ENCODE data around the gene ACOT7. TPM values are rescaled to one million over a fixed set of nuclear protein-coding genes. Genes with fewer than 3 reads are reported as not detected.
"Not testable (repeated sequence)": the region's sequence is repeated elsewhere in the genome, so short reads cannot be mapped to it uniquely, and the experiment has no call there.

The ACOT7 gene
- total RNA-seq, 4 donors from 2014 or later: 15.0 to 38.7 (median 28.6) TPM

- H3K9me3 ChIP-seq: peaks cover 0 to 5% (median 0%) of the 10 kb centered on the region in 4 donors
- no peaks in the 10 kb centered on the region for H3K27me3 ChIP-seq
- H3K36me3 ChIP-seq: no peaks in the 10 kb centered on the region
- DNase-seq (ENCODE audit: extremely low spot score): no peak
- no peak overlapping the region for H3K27ac ChIP-seq (replicated peaks in 1 of 4)
- 83% methylated on average over 5 of the region's 12 CpGs for WGBS
- intact Hi-C loops (cut with DNase I): no loop called here
- TF ChIP-seq POLR2AphosphoS5 (IDR thresholded peaks at IDR 0.05) (no peak), POLR2A (IDR thresholded peaks at IDR 0.05; ENCODE audit: low read depth) (no peak), CTCF (IDR thresholded peaks at IDR 0.05) (no peak), EP300 (IDR thresholded peaks at IDR 0.05) (no peak)
- no peaks in the 10 kb centered on the region for H3K4me1 ChIP-seq
- no peak overlapping the region for H3K4me3 ChIP-seq
Measured at GRCh38 chr1:6378096-6378746, 15.3 kb downstream of the ACOT7 start.

DNA sequence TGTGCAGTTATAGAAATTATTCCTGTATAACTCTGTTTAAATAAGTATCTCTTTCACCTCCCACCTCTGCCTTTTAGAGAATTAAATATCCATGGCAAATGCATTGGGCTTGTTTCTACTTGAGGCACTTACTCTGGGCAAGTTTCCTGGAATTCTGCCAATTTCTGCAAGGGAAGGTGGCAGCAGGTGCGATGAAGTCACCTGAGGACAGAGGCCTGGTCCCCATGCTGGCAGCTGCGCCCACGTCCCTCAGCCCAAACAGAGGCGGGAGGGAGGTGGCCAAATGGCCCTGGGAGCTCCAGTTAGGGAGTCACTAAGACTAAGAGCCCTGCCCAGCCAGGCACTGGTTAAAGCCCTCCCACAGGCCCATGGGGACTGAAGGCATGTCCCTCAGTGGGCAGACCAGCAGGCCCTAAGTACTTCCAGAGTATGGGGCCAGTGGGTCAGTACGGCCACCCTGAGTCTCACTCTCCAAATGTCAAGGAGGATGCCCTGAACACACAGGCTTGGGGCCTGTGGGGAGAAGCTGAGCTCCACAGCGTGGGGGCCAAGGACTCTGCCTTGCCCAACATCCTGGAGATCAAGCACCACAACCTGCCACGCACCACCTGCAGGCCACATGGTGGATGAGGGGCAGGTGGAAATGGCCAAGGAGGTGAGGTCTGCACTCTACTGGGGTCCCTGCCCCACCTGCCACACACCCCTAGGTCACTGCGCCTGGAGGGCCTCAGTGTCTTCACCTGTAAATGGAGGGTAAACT is 19.4 kb downstream of the ACOT7 start:
- no peak for DNase-seq (ENCODE audit: extremely low spot score)
- 92% methylated on average over 6 of the region's 8 CpGs for WGBS

DNA sequence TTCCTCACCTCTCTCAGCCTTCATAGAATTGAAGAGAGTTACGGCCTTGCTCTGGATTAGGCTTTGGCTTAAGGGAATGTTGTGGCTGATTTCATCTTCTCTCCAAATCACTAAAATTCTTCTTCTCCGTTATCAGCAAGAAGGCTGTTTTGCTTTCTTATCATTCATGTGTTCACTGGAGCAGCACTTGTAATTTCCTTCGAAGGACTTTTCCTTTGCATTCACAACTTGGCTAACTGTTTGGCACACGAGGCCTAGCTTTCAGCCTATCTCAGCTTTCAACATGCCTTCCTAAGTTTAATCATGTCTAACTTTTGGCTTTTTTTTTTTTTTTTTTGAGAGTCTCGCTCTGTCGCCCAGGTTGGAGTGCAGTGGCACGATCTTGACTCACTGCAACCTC is 21.3 kb downstream of the ACOT7 start:
- DNase-seq (ENCODE audit: extremely low spot score); H3K4me1 ChIP-seq; intact Hi-C loops (cut with DNase I); H3K4me3 ChIP-seq; H3K9me3 ChIP-seq; H3K27ac ChIP-seq (replicated peaks in 1 of 4); H3K36me3 ChIP-seq; H3K27me3 ChIP-seq: not testable (repeated sequence)
- 95% methylated on average over 7 of the region's 7 CpGs for WGBS

More for the DNA sequence above, 19.4 kb downstream of the ACOT7 start:
- TF ChIP-seq EP300 (IDR thresholded peaks at IDR 0.05) (no peak), POLR2AphosphoS5 (IDR thresholded peaks at IDR 0.05) (no peak), POLR2A (IDR thresholded peaks at IDR 0.05; ENCODE audit: low read depth) (no peak), CTCF (IDR thresholded peaks at IDR 0.05) (no peak)
- no peak overlapping the region for H3K4me3 ChIP-seq
- no peaks in the 10 kb centered on the region for H3K9me3 ChIP-seq
- intact Hi-C loops (cut with DNase I): no loop called here
- H3K27me3 ChIP-seq: no peaks in the 10 kb centered on the region
- no peaks in the 10 kb centered on the region for H3K36me3 ChIP-seq
- H3K4me1 ChIP-seq: no peaks in the 10 kb centered on the region
- H3K27ac ChIP-seq (replicated peaks in 1 of 4): no peak overlapping the region

DNA sequence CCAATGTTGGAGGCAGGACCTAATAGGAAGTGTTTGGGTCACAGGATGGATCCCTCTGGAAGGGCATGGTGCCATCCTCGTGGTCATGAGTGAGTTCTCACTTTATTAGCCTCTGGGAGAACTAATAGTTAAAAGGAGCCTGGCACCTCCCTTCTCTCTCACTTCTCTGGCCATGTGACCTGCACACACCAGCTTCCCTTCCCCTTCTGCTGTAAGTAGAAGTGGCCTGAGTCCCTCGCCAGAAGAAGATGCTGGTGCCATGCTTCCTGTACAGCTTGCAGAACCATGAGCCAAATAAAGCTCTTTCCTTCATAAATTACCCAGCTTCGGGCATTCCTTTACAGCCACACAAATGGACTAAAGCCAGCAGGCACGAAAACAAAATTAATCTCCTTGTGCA is 23.6 kb downstream of the ACOT7 start:
- no peak overlapping the region for H3K4me3 ChIP-seq
- H3K27me3 ChIP-seq: no peaks in the 10 kb centered on the region
- no peak for DNase-seq (ENCODE audit: extremely low spot score)
- intact Hi-C loops (cut with DNase I): no loop called here
- 76% methylated on average over 4 of the region's 4 CpGs for WGBS
- no peak overlapping the region for H3K27ac ChIP-seq (replicated peaks in 1 of 4)
- no peaks in the 10 kb centered on the region for H3K9me3 ChIP-seq
- no peaks in the 10 kb centered on the region for H3K4me1 ChIP-seq
- TF ChIP-seq CTCF (IDR thresholded peaks at IDR 0.05) (no peak), POLR2A (IDR thresholded peaks at IDR 0.05; ENCODE audit: low read depth) (no peak), POLR2AphosphoS5 (IDR thresholded peaks at IDR 0.05) (no peak), EP300 (IDR thresholded peaks at IDR 0.05) (no peak)
- H3K36me3 ChIP-seq: no peaks in the 10 kb centered on the region

DNA sequence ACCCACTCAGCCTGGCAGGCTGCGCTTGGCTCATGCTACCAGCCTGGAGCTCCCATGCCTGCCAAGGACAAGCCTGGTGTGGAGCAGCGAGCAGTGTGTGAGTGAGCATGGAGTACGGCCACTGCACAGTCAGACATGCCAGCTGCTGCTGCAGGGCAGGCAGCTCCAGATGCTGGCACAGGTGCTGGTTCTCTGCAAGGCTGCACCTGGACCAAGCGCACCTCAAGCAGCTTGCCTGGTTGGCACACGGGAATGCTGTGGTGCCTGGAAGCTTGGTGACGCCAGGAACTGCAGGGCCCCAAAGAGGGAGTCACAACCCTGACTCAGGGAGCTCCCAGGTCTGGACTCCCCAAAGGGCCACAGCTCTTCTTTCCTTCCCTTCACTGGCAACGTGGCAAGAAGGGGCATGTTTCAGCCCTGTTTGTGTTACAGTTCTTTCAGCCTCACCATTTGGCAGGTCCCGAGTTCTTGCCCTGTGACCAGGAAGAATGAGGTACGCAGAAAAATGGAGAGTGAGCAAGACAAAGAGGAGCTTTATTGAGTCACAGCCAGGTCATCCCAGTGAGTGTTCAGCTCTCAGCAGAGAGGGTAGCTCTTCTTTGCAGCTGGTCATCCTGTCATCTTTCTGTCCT is 26.1 kb downstream of the ACOT7 start:
- Histone ChIP-seq H3K4me3 (no peak overlapping the region), H3K27me3 (no peaks in the 10 kb centered on the region), H3K4me1 (peaks cover 0 to 6% (median 5%) of the 10 kb centered on the region in 4 donors), H3K36me3 (no peaks in the 10 kb centered on the region), H3K27ac (replicated peaks in 1 of 4) (no peak overlapping the region), H3K9me3 (no peaks in the 10 kb centered on the region)
- WGBS: 83% methylated on average over 9 of the region's 9 CpGs
- TF ChIP-seq CTCF (IDR thresholded peaks at IDR 0.05): no peak
- TF ChIP-seq EP300 (IDR thresholded peaks at IDR 0.05): no peak
- no peak for TF ChIP-seq POLR2A (IDR thresholded peaks at IDR 0.05; ENCODE audit: low read depth)
- no peak for TF ChIP-seq POLR2AphosphoS5 (IDR thresholded peaks at IDR 0.05)
- intact Hi-C loops (cut with DNase I): no loop called here
- no peak for DNase-seq (ENCODE audit: extremely low spot score)

Data from esophagus muscularis mucosa (tissue), 4 donors.